ENCODE measurements around the gene CPLANE1.

CPLANE1 gene

DNA sequence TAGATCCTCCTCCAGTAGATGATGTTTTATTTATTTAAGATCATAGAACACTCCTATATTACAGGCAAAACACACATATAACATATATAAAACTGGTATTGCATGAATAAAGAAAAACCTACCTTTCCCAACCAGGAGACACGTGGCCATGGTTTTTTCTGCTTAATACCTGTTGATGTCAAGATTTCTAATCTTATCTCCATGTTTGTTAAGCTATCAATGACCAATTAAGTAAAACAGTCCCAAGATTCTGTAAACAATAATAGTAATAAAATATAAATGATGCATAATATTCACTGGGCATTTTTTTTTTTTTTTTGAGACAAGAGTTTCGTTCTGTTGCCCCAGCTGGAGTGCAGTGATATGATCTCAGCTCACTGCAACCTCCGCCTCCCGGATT, 1.7 kb downstream of the CPLANE1 start:
- no peak overlapping the region for H3K4me2 ChIP-seq (ENCODE audit: low read length)

DNA sequence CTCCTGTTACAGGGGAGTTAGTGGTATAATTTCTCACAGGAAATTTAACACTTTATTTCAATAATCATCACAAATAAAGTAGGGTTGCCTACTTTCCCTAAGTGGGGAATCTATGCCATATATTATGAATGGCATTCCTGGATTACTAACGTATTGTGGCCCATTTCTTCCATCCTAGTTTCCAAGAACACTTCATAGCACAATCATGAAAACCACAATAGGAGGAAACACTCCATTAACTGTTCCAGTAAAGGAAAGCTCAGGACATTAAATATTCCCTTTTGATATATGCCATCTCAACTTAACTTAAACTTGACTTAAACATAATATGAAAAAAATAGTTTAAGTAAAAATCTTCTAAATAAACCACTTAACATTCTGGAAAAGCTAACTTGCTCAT, 2.1 kb downstream of the CPLANE1 start:
- Histone ChIP-seq H4K20me1 (ENCODE audit: control insufficient read depth, insufficient read depth, low read depth, low read length) (no peaks in the 10 kb centered on the region), H3F3A (ENCODE audit: control insufficient read depth, insufficient read depth) (no peaks in the 10 kb centered on the region), H3K79me2 (ENCODE audit: control insufficient read depth, low read length) (no peaks in the 10 kb centered on the region), H3K9me2 (replicated peaks; ENCODE audit: control insufficient read depth, low read length) (no peaks in the 10 kb centered on the region), H3K27ac (ENCODE audit: low read depth, low read length) (no peak overlapping the region), H3K36me3 (ENCODE audit: control insufficient read depth, low read length) (no peaks in the 10 kb centered on the region), H3K4me3 (ENCODE audit: low read length) (no peak overlapping the region), H3K4me1 (ENCODE audit: control insufficient read depth, low read length) (peaks cover 5% of the 10 kb centered on the region), H3K27me3 (ENCODE audit: control insufficient read depth, low read length) (peaks cover 14% of the 10 kb centered on the region), H3K9me3 (ENCODE audit: control insufficient read depth, insufficient read depth, low read length) (no peaks in the 10 kb centered on the region), H3K4me2 (ENCODE audit: low read length) (no peak overlapping the region)
- TF ChIP-seq EZH2phosphoT487 (IDR thresholded peaks at IDR 0.05; ENCODE audit: borderline replicate concordance, low read length), result no peak

More for the DNA sequence above, 1.7 kb downstream of the CPLANE1 start:
- H3K4me1 ChIP-seq (ENCODE audit: control insufficient read depth, low read length), result peaks cover 5% of the 10 kb centered on the region
- TF ChIP-seq, protein P1, sequence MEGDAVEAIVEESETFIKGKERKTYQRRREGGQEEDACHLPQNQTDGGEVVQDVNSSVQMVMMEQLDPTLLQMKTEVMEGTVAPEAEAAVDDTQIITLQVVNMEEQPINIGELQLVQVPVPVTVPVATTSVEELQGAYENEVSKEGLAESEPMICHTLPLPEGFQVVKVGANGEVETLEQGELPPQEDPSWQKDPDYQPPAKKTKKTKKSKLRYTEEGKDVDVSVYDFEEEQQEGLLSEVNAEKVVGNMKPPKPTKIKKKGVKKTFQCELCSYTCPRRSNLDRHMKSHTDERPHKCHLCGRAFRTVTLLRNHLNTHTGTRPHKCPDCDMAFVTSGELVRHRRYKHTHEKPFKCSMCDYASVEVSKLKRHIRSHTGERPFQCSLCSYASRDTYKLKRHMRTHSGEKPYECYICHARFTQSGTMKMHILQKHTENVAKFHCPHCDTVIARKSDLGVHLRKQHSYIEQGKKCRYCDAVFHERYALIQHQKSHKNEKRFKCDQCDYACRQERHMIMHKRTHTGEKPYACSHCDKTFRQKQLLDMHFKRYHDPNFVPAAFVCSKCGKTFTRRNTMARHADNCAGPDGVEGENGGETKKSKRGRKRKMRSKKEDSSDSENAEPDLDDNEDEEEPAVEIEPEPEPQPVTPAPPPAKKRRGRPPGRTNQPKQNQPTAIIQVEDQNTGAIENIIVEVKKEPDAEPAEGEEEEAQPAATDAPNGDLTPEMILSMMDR (IDR thresholded peaks at IDR 0.05; ENCODE audit: low read depth, low read length, poor library complexity, severe bottlenecking), result no peak
- TF ChIP-seq EZH2phosphoT487 (IDR thresholded peaks at IDR 0.05; ENCODE audit: borderline replicate concordance, low read length), result no peak
- no peak overlapping the region for H3K27ac ChIP-seq (ENCODE audit: low read depth, low read length)
- H3K79me2 ChIP-seq (ENCODE audit: control insufficient read depth, low read length), result no peaks in the 10 kb centered on the region
- H3K9me2 ChIP-seq (replicated peaks; ENCODE audit: control insufficient read depth, low read length), result no peaks in the 10 kb centered on the region
- H3K4me3 ChIP-seq (ENCODE audit: low read length), result no peak overlapping the region
- peaks cover 14% of the 10 kb centered on the region for H3K27me3 ChIP-seq (ENCODE audit: control insufficient read depth, low read length)
- no peaks in the 10 kb centered on the region for H4K20me1 ChIP-seq (ENCODE audit: control insufficient read depth, insufficient read depth, low read depth, low read length)
- H3K9me3 ChIP-seq (ENCODE audit: control insufficient read depth, insufficient read depth, low read length), result no peaks in the 10 kb centered on the region
- H3K36me3 ChIP-seq (ENCODE audit: control insufficient read depth, low read length), result no peaks in the 10 kb centered on the region
- H3F3A ChIP-seq (ENCODE audit: control insufficient read depth, insufficient read depth), result no peaks in the 10 kb centered on the region

DNA sequence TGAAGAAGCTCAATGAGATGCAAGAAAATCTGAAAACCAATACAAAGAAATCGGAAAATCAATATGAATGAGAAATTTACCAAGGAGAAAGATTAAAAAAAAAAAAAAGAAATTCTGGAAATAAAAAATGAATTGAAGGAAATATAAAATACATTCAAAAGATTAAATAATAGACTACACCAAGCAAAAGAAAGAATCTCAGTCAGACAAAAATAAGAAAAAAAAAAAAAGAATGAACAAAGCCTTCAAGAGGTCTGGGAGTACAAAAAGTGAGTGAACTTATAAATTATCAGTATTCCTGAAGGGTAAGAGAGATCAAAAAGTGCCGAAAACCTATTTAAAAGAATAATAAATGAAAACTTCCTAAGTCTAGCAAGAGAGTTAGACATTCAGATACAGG, 14.9 kb downstream of the CPLANE1 start:
- no peaks in the 10 kb centered on the region for H3K4me1 ChIP-seq (ENCODE audit: control insufficient read depth, low read length)
- TF ChIP-seq EZH2phosphoT487 (IDR thresholded peaks at IDR 0.05; ENCODE audit: borderline replicate concordance, low read length), result no peak
- TF ChIP-seq, protein P1 (IDR thresholded peaks at IDR 0.05; ENCODE audit: low read depth, low read length, poor library complexity, severe bottlenecking), result no peak
- H4K20me1 ChIP-seq (ENCODE audit: control insufficient read depth, insufficient read depth, low read depth, low read length), result no peaks in the 10 kb centered on the region
- no peaks in the 10 kb centered on the region for H3F3A ChIP-seq (ENCODE audit: control insufficient read depth, insufficient read depth)
- H3K9me2 ChIP-seq (replicated peaks; ENCODE audit: control insufficient read depth, low read length), result no peaks in the 10 kb centered on the region
- no peak overlapping the region for H3K4me2 ChIP-seq (ENCODE audit: low read length)
- no peaks in the 10 kb centered on the region for H3K9me3 ChIP-seq (ENCODE audit: control insufficient read depth, insufficient read depth, low read length)
- no peaks in the 10 kb centered on the region for H3K36me3 ChIP-seq (ENCODE audit: control insufficient read depth, low read length)
- no peak overlapping the region for H3K27ac ChIP-seq (ENCODE audit: low read depth, low read length)
- H3K4me3 ChIP-seq (ENCODE audit: low read length), result no peak overlapping the region
- no peaks in the 10 kb centered on the region for H3K27me3 ChIP-seq (ENCODE audit: control insufficient read depth, low read length)
- no peaks in the 10 kb centered on the region for H3K79me2 ChIP-seq (ENCODE audit: control insufficient read depth, low read length)

DNA sequence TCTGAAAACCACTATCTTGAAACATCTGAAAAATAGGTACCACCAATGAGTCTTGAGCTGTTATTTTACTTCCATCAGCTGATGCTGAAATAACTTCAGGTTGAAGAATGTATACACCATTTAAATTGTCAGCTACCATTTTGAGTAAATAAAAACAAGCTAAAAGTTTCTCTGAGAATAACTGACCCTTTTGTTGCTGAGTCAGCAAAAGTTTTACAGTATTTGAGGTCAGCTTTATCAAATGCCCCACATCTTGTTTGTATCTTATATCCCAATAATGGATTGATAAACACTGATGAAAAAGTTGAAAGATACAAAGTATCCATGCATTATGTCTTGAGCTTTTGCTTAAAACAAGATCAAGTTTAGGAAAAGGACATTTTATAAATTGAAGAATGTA, 22.8 kb downstream of the CPLANE1 start:
- no peak overlapping the region for H3K4me2 ChIP-seq (ENCODE audit: low read length)
- H3K4me1 ChIP-seq (ENCODE audit: control insufficient read depth, low read length), result no peaks in the 10 kb centered on the region
- H4K20me1 ChIP-seq (ENCODE audit: control insufficient read depth, insufficient read depth, low read depth, low read length), result no peaks in the 10 kb centered on the region
- H3K36me3 ChIP-seq (ENCODE audit: control insufficient read depth, low read length), result no peaks in the 10 kb centered on the region
- no peaks in the 10 kb centered on the region for H3K9me2 ChIP-seq (replicated peaks; ENCODE audit: control insufficient read depth, low read length)
- no peaks in the 10 kb centered on the region for H3K27me3 ChIP-seq (ENCODE audit: control insufficient read depth, low read length)
- H3K4me3 ChIP-seq (ENCODE audit: low read length), result no peak overlapping the region
- H3K27ac ChIP-seq (ENCODE audit: low read depth, low read length), result no peak overlapping the region
- H3K79me2 ChIP-seq (ENCODE audit: control insufficient read depth, low read length), result no peaks in the 10 kb centered on the region
- H3K9me3 ChIP-seq (ENCODE audit: control insufficient read depth, insufficient read depth, low read length), result no peaks in the 10 kb centered on the region
- H3F3A ChIP-seq (ENCODE audit: control insufficient read depth, insufficient read depth), result no peaks in the 10 kb centered on the region
- TF ChIP-seq EZH2phosphoT487 (IDR thresholded peaks at IDR 0.05; ENCODE audit: borderline replicate concordance, low read length), result no peak
- TF ChIP-seq, protein P1 (IDR thresholded peaks at IDR 0.05; ENCODE audit: low read depth, low read length, poor library complexity, severe bottlenecking), result no peak
